GM19438 (cell line): ENCODE data around the gene NAGPA.

Source experiments
- ATAC-seq: cut with Tn5 transposase; IDR thresholded peaks from one replicate; pipeline ENCODE4 v1.9.1; 2021; ENCODE audit warnings: low read depth; ENCODE audit not compliant: unreplicated experiment

Gene NAGPA

GRCh38 chr16:5006348-5007193 is 27.2 kb downstream of the NAGPA start:
- ATAC-seq = no peak

- ATAC-seq = no peak
Observed at GRCh38 chr16:5005916-5006315, 27.8 kb downstream of the NAGPA start.

GRCh38 chr16:5004311-5004710 is 29.4 kb downstream of the NAGPA start:
- ATAC-seq = no peak

DNA sequence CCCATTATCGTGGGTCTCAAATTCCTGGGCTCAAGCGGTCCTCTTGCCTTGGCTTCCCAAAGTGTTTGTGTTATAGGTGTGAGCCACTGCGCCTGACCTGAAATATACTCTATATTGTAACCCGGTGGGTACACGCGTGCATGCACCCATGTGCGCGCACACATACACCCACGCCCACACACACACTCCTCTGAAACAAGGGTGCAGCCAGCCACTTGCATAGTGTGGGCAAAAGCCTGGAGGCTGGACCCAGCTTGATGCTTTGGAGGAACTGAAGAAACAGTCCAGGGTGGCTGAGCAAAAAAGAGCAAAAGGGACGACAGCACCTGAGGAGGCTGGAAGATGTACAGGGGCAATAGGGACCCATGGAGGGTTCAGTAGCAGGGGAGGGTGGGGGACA is 29.9 kb downstream of the NAGPA start:
- ATAC-seq = no peak

- no peak for ATAC-seq
Observed at GRCh38 chr16:5003211-5003610, 30.5 kb downstream of the NAGPA start.

DNA sequence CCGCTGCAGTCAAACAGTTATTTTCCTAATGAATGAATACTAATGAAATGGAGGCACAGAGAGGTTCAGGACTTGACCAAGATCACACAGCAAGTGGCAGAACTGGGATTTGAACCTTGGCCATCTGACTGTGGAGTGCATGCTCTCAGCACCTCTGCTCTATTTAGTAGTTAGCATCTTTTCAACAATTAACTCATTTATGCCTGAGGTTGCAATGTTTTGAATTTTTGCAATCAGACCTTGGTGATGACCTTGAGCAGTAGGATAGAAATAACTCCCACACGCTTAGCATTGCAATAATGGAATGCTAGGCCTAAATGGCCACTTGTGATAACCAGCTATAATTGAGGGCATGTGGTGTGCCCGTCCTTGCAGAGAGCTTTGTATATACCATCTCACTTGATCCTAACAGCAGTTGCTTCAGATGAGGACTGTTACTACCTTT is 31.0 kb downstream of the NAGPA start:
- ATAC-seq = no peak

DNA sequence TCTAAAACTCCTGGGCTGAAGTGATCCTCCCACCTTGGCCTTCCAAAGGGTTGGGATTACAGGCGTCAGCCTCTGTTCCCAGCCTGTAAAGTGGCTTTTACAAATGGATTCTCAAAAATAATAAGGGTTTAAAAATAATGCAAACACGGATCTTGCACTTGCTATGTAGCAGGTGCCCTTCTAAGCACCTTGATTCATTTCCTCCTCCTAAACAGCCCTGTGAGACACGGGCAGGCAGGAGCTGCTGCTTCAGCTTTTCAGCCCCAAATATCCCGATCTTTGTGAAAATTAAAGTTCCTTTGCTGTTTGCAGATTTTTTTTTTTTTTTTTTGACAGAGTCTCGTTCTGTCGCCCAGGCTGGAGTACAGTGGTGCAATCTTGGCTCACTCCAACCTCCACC is 31.7 kb downstream of the NAGPA start:
- no peak for ATAC-seq

- no peak for ATAC-seq
Observed at GRCh38 chr16:5001571-5001970, 32.2 kb downstream of the NAGPA start.

- ATAC-seq = no peak
Observed at GRCh38 chr16:5000573-5001001, 33.1 kb downstream of the NAGPA start.

GRCh38 chr16:4994719-4995434 is 38.9 kb downstream of the NAGPA start:
- ATAC-seq = no peak

DNA sequence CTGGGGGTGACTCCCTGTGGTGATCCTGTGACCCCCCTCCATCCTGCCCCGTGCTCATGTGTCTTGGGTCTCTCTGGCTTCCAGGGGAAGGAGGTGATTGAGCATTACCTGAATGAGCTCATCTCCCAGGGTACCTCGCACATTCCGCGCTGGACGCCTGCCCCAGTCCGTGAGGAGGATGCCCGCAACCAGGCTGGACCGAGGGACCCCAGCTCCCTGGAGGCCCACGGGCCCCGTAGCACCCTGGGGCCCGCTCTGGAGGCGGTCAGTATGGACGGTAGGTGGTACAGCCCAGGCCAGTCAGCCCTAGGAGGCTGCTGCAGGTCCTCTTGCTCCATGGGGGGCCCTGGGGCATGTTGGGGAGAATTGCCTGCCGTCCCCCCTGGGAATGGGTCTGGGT is 42.0 kb downstream of the NAGPA start:
- no peak for ATAC-seq

- ATAC-seq = no peak
Observed at GRCh38 chr16:4990415-4990814, 43.3 kb downstream of the NAGPA start.

DNA sequence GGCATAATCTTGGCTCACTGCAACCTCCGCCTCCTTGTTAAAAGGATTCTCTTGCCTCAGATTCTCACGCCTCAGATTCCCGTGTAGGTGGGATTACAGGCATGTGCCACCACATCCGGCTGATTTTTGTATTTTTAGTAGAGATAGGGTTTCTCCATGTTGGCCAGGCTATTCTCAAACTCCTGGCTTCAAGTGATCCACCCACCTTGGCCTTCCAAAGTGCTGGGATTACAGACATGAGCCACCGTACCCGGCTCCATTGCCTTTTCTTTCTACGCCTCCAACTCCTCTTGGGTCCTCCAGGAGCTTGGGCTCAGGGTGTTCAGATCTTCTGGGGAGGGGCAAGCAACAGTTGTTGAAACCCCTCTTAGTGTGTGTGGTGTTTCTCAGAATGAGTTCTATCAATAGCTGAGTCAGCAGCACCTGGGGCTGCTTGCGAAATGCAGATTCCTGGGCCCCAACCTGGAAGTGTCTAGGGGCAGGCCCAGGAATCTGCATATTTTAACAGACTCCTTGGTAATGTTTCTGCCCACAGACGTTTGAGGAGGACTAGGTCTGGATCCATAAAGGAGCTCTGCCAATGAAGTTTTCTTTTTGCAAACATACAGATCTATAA is 44.2 kb downstream of the NAGPA start:
- ATAC-seq = no peak

DNA sequence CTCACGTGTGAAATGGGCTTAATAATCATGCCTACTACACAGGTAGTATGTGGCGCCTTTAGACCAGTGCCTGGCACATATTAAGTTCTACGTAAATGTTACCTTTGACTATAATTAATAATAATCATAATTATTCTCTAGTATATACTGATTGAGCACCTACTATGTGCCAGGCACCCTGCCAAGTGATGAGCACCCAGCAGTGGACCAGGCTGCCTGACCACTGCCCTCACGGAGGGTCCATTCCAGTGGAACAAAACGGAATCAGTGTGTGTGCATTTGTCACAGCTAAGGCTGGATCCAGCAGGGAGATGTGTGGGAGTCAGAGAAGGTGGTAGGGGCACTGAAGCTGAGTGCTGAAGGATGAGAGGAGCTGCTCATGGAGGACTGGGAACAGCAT is 45.1 kb downstream of the NAGPA start:
- no peak for ATAC-seq

DNA sequence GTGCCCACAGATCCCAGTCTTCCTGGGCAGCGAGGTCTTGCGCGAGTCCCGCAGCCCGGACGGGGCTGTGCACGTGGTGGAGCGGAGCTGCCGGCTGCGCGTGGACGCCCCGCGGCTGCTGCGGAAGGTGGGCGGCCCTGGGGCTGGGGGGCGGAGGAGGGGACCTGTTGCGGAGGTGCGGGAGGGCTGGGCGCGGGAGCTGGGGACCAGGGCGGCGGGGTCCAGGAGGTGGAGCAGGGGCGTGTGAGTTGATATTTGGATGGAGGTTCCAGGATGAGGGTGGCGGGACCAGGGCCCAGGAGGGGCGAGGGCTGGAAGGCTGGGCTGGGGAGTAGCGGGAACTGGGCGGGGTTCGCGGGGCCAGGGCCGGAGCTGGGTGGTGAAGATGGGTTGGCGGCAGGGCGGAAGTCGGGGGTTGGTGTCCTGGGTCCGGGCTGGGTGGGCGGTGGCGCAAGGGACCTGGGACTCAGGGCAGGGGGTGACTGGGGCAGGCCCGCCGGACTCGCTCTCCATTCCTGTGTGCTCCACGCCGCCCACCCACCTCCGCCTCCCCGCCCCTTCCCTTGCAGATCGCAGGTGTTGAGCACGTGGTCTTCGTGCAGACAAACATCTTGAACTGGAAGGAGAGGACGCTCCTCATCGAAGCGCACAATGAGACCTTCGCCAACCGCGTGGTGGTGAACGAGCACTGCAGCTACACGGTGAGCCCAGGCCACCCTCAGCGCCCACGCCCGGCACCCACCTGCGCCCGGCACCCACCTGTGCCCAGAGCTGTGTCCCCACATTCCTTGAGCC is 46.0 kb downstream of the NAGPA start:
- no peak for ATAC-seq

- no peak for ATAC-seq
Observed at GRCh38 chr16:4987250-4987579, 46.5 kb downstream of the NAGPA start.

GRCh38 chr16:4984174-4984990 is 49.4 kb downstream of the NAGPA start:
- ATAC-seq = no peak

GRCh38 chr16:4982056-4982867 is 51.5 kb downstream of the NAGPA start:
- no peak for ATAC-seq

GRCh38 chr16:4981473-4981872 is 52.3 kb downstream of the NAGPA start:
- ATAC-seq = no peak
